NCI-H2029 (cell line): ENCODE results near the gene HMCN1.

Experiments used
- DNase-seq: peaks from one replicate; lab custom pipeline; 2025; lab: John Stamatoyannopoulos, UW

Gene HMCN1

GRCh38 chr1:185912504-185912903 is 178.3 kb downstream of the HMCN1 start:
- no peak for DNase-seq

- DNase-seq, result no peak
Observed at GRCh38 chr1:185914089-185914488, 179.9 kb downstream of the HMCN1 start.

- DNase-seq, result no peak
Observed at GRCh38 chr1:185916861-185917260, 182.7 kb downstream of the HMCN1 start.

- DNase-seq, result no peak
Observed at GRCh38 chr1:185917646-185918045, 183.5 kb downstream of the HMCN1 start.

GRCh38 chr1:185920602-185921001 is 186.4 kb downstream of the HMCN1 start:
- DNase-seq, result no peak

- DNase-seq, result no peak
Observed at GRCh38 chr1:185921636-185922035, 187.4 kb downstream of the HMCN1 start.

- DNase-seq, result no peak
Observed at GRCh38 chr1:185926588-185926987, 192.4 kb downstream of the HMCN1 start.

- no peak for DNase-seq
Observed at GRCh38 chr1:185929776-185930175, 195.6 kb downstream of the HMCN1 start.

- no peak for DNase-seq
Observed at GRCh38 chr1:185931438-185931837, 197.2 kb downstream of the HMCN1 start.

- no peak for DNase-seq
Observed at GRCh38 chr1:185933580-185933979, 199.4 kb downstream of the HMCN1 start.

GRCh38 chr1:185934476-185935189 is 200.4 kb downstream of the HMCN1 start:
- DNase-seq, result no peak

GRCh38 chr1:185935360-185935759 is 201.2 kb downstream of the HMCN1 start:
- DNase-seq, result no peak

GRCh38 chr1:185936641-185937040 is 202.4 kb downstream of the HMCN1 start:
- DNase-seq, result no peak

- no peak for DNase-seq
Observed at GRCh38 chr1:185938396-185938795, 204.2 kb downstream of the HMCN1 start.

GRCh38 chr1:185939142-185939541 is 205.0 kb downstream of the HMCN1 start:
- DNase-seq, result no peak

- no peak for DNase-seq
Observed at GRCh38 chr1:185942961-185943360, 208.8 kb downstream of the HMCN1 start.

- DNase-seq, result no peak
Observed at GRCh38 chr1:185956881-185957280, 222.7 kb downstream of the HMCN1 start.

- DNase-seq, result no peak
Observed at GRCh38 chr1:185957441-185958363, 223.5 kb downstream of the HMCN1 start.

GRCh38 chr1:185960422-185961321 is 226.5 kb downstream of the HMCN1 start:
- no peak for DNase-seq

- no peak for DNase-seq
Observed at GRCh38 chr1:185961664-185962063, 227.5 kb downstream of the HMCN1 start.

- DNase-seq, result no peak
Observed at GRCh38 chr1:185964946-185965345, 230.8 kb downstream of the HMCN1 start.

- no peak for DNase-seq
Observed at GRCh38 chr1:185965870-185966269, 231.7 kb downstream of the HMCN1 start.
